PC-9 (cell line): ENCODE measurements around the gene ACMSD.

ENCODE experiments used
- EZH2 ChIP-seq: fragments of 200-600 bp; sonication (generic); IDR thresholded peaks from 2 replicates; pipeline ENCODE4 v1.8.0; 2017; ENCODE audit warnings: antibody characterized with exemption, low read depth
- TF ChIP-seq, protein P1 (sequence below): fragments of 200-600 bp; sonication (generic); conservative IDR thresholded peaks from 2 replicates; pipeline ENCODE4 v1.6.1; 2017; ENCODE audit warnings: mixed run types, antibody characterized with exemption, mild to moderate bottlenecking, moderate library complexity

DNA sequence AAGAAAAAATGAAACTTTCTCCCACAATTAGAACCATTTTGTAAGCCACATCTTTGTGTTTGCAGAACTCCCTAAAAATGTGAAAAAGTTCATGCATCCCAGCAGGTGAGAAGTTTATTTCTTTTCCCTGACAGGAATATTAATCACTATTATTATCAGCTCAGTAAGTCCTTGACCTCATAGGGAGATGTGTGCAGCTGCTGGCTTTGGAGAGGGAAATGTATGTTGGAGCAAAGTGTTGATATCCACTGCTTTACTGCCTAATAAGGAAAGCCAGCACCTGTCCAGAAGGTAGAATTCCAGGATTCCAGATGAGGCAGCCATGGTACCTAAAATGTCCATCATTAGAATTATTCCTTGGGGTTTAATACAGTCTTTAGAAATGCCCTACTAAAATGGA lies 44.4 kb downstream of the ACMSD start:
- TF ChIP-seq, protein P1, sequence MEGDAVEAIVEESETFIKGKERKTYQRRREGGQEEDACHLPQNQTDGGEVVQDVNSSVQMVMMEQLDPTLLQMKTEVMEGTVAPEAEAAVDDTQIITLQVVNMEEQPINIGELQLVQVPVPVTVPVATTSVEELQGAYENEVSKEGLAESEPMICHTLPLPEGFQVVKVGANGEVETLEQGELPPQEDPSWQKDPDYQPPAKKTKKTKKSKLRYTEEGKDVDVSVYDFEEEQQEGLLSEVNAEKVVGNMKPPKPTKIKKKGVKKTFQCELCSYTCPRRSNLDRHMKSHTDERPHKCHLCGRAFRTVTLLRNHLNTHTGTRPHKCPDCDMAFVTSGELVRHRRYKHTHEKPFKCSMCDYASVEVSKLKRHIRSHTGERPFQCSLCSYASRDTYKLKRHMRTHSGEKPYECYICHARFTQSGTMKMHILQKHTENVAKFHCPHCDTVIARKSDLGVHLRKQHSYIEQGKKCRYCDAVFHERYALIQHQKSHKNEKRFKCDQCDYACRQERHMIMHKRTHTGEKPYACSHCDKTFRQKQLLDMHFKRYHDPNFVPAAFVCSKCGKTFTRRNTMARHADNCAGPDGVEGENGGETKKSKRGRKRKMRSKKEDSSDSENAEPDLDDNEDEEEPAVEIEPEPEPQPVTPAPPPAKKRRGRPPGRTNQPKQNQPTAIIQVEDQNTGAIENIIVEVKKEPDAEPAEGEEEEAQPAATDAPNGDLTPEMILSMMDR: no peak
- TF ChIP-seq EZH2: no peak
